Astrocyte (in vitro differentiated cells and primary cell): ENCODE results near the gene RUBCNL.

ENCODE experiments used
- EZH2 ChIP-seq: IDR thresholded peaks from 2 replicates; pipeline ENCODE4 v1.6.1; 2012; ENCODE audit warnings: mild to moderate bottlenecking, low read length, inconsistent platforms; ENCODE audit not compliant: insufficient read depth
- TF ChIP-seq, protein P1 (sequence below): IDR thresholded peaks from 2 replicates; pipeline ENCODE4 v1.5.1; 2011; ENCODE audit warnings: low read depth, mild to moderate bottlenecking, inconsistent platforms, low read length, moderate library complexity; ENCODE audit not compliant: insufficient read depth

DNA sequence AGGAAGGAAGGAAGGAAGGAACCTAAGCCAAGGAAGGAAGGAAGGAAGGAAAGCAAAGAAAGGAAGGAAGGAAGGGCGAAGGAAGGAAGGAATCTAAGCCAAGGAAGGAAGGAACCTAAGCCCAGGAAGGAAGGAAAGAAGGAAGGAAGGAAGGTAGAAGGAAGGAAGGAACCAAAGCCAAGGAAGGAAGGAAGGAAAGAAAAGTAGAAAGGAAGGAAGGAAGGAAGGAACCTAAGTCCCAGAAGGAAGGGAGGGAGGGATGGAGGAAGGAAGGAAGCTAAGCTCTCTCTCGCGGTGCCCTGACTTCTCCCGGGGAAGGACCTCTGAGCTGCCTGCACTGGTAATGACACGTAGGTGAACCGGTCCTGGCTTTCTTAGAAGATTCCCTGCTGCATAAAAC, 1.3 kb upstream of the RUBCNL start:
- TF ChIP-seq, protein P1, sequence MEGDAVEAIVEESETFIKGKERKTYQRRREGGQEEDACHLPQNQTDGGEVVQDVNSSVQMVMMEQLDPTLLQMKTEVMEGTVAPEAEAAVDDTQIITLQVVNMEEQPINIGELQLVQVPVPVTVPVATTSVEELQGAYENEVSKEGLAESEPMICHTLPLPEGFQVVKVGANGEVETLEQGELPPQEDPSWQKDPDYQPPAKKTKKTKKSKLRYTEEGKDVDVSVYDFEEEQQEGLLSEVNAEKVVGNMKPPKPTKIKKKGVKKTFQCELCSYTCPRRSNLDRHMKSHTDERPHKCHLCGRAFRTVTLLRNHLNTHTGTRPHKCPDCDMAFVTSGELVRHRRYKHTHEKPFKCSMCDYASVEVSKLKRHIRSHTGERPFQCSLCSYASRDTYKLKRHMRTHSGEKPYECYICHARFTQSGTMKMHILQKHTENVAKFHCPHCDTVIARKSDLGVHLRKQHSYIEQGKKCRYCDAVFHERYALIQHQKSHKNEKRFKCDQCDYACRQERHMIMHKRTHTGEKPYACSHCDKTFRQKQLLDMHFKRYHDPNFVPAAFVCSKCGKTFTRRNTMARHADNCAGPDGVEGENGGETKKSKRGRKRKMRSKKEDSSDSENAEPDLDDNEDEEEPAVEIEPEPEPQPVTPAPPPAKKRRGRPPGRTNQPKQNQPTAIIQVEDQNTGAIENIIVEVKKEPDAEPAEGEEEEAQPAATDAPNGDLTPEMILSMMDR: no peak
- no peak for TF ChIP-seq EZH2
